ENCODE results near the gene PPIH. TPM values are rescaled to one million over a fixed set of nuclear protein-coding genes. Genes with fewer than 3 reads are reported as not detected.
A peak's percentile ranks its signal among the peaks of the same experiment; 100 is the strongest.
"Not testable (repeated sequence)": the region's sequence is repeated elsewhere in the genome, so short reads cannot be mapped to it uniquely, and the experiment has no call there.

PPIH gene
- total RNA-seq (2021; fragmentation: NEBNext Ultra II Directional; extraction: Animal tissue kit (Norgen Biotek cat#: 25700)) = 10 to 100 TPM; 30.0 to 45.6 (median 40.0) TPM
- long read RNA-seq, transcript PPIH-201 (10 exons, 752 nt) = major isoform, 8 of 15 reads
- long read RNA-seq, partial matches to known transcripts = 1 of 15 reads
- long read RNA-seq, other reads (novel, unspliced or antisense) = 6 of 15 reads

DNA sequence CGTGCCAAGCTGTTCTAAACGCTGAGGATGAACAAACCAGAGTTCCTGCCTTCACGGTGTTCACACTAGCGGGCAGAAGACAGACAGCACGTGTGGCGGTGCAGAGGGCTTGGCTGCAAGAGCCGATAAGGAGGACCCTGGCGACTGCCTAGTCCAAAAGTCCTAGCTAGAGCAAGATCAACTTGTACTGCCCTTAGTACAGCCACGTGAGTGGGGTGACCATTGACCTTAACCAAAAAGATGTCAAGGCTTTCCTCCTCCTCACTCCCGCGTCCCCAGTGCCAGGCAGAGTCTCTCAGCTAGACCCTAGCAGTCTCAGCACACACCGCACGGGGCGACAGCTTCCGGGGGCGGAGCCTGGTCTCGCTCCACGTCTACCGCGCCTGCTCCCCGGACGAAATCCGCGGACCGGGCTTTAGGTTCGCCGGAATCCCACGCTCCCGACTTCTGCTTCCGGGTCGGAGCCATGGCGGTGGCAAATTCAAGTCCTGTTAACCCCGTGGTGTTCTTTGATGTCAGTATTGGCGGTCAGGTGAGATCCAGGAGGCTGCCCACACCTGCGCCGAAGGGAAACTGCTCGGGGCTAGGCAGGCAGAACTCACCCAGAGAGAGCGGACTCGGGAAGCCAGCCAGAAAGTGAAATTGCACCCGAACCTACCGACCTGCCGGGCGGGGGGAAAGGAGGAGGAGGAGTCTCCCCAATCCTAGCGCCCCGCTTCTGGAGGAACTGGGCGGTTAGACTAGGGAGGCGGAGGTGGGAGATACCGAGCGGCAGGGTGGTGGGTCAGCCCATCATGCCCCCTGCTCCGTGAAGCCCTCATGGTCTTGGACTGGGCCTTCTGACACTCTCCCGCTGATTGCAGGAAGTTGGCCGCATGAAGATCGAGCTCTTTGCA is at the start of gene PPIH:
Gene PPIH (plus strand): TSS at position 443 of the 896 bp plus-strand sequence. CDS start 24 bp downstream, at position 467.
- DNase-seq = peak; percentile 89
- H3K27me3 Mint-ChIP-seq (ENCODE audit: insufficient read depth) = no peaks in the 10 kb centered on the region; the same call in 1 of the 2 replicates

DNA sequence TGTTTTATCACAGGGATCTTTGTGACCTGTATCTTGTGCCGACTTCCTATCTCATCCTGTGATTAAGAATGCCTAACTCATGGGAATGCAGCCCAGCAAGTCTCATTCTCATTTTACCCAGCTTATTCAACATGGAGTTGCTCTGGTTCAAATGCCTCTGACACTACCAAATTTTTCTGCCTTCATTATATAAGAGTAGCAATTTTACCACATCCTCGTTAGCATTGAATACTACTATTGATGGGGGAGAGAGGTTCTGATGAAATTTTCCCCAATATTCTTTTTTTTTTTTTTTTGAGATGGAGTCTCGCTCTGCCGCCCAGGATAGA is 44.5 kb upstream of the PPIH start:
- H3K4me1 Mint-ChIP-seq (ENCODE audit: low read depth) = no peaks in the 10 kb centered on the region
- H3K27ac Mint-ChIP-seq = no peak overlapping the region
- H3K9me3 Mint-ChIP-seq = no peaks in the 10 kb centered on the region
- no peak overlapping the region for H3K4me3 Mint-ChIP-seq
- DNase-seq = no peak
- H3K36me3 Mint-ChIP-seq (ENCODE audit: low read depth) = no peaks in the 10 kb centered on the region
- TF ChIP-seq CTCF (IDR thresholded peaks at IDR 0.05) = no peak
- peaks cover 9% of the 10 kb centered on the region for H3K27me3 Mint-ChIP-seq (ENCODE audit: insufficient read depth)

More for the DNA sequence above, at the start of gene PPIH:
- Mint-ChIP-seq H3K4me1 (ENCODE audit: low read depth) (peaks cover 31% of the 10 kb centered on the region), H3K27ac (peak within 1 kb of the TSS; percentile 76), H3K9me3 (no peaks in the 10 kb centered on the region), H3K36me3 (ENCODE audit: low read depth) (peaks cover 12% of the 10 kb centered on the region; the same call in 1 of the 2 replicates), H3K4me3 (peak within 1 kb of the TSS; percentile 91)
- peak; percentile 44 for TF ChIP-seq CTCF (IDR thresholded peaks at IDR 0.05)

- peaks cover 15% of the 10 kb centered on the region for H3K27me3 Mint-ChIP-seq (ENCODE audit: insufficient read depth)
- no peaks in the 10 kb centered on the region for H3K4me1 Mint-ChIP-seq (ENCODE audit: low read depth)
- DNase-seq = no peak
- no peaks in the 10 kb centered on the region for H3K36me3 Mint-ChIP-seq (ENCODE audit: low read depth)
- no peak for TF ChIP-seq CTCF (IDR thresholded peaks at IDR 0.05)
- no peaks in the 10 kb centered on the region for H3K9me3 Mint-ChIP-seq
- no peak overlapping the region for H3K4me3 Mint-ChIP-seq
- H3K27ac Mint-ChIP-seq = no peak overlapping the region
Observed at GRCh38 chr1:42618866-42619265, 39.4 kb upstream of the PPIH start.

GRCh38 chr1:42620307-42620706 is 37.9 kb upstream of the PPIH start:
- H3K27ac Mint-ChIP-seq = no peak overlapping the region
- no peaks in the 10 kb centered on the region for H3K9me3 Mint-ChIP-seq
- H3K27me3 Mint-ChIP-seq (ENCODE audit: insufficient read depth) = peaks cover 21% of the 10 kb centered on the region
- no peak for DNase-seq
- no peak for TF ChIP-seq CTCF (IDR thresholded peaks at IDR 0.05)
- H3K4me3 Mint-ChIP-seq = no peak overlapping the region
- no peaks in the 10 kb centered on the region for H3K36me3 Mint-ChIP-seq (ENCODE audit: low read depth)
- no peaks in the 10 kb centered on the region for H3K4me1 Mint-ChIP-seq (ENCODE audit: low read depth)

- not testable (repeated sequence) for H3K36me3 Mint-ChIP-seq (ENCODE audit: low read depth); H3K4me1 Mint-ChIP-seq (ENCODE audit: low read depth); H3K4me3 Mint-ChIP-seq; DNase-seq; H3K9me3 Mint-ChIP-seq; H3K27ac Mint-ChIP-seq
- H3K27me3 Mint-ChIP-seq (ENCODE audit: insufficient read depth) = peaks cover 24% of the 10 kb centered on the region
Observed at GRCh38 chr1:42621180-42621579, 37.0 kb upstream of the PPIH start.

DNA sequence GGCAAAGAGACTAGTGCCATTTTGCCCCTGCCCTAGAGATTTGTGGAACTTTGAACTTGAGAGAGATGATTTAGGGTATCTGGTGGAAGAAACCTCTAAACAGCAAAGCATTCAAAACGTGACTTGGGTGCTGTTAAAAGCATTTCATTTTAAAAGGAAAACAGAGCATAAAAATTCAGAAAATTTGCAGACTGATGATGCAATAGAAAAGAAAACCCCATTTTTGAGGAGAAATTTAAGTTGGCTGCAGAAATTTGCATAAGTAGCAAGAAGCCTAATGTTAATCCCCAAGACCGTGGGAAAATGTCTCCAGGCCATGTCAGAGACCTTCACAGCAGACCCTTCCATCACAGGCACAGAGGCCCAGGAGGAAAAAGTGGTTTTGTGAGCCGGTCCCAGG is 31.0 kb upstream of the PPIH start:
- peaks cover 38% of the 10 kb centered on the region for H3K27me3 Mint-ChIP-seq (ENCODE audit: insufficient read depth)
- H3K36me3 Mint-ChIP-seq (ENCODE audit: low read depth); DNase-seq; H3K4me3 Mint-ChIP-seq; H3K27ac Mint-ChIP-seq; H3K9me3 Mint-ChIP-seq; H3K4me1 Mint-ChIP-seq (ENCODE audit: low read depth): not testable (repeated sequence)
